ENCODE data around the gene OSBP.

Gene OSBP

DNA sequence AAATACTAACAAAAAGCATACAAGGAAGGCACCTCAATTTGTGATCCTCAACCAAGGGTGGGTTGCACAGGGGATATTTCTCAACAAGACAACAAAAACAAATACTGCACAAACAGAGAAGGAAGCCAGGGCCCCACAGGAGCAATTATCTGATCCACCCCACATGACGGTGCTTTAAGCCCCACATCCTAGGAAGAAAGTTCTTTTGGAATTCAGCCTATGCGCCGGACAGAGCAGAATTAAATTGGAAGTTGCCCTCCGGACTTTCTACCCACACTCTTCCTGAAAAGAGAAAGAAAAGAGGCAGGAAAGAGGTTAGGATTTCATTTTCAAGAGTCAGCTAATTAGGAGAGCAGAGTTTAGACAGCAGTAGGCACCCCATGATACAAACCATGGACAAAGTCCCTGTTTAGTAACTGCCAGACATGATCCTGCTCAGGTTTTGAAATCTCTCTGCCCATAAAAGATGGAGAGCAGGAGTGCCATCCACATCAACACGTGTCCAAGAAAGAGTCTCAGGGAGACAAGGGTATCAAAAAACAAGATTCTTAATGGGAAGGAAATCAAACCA, 40.6 kb downstream of the OSBP start:
- H3K27ac ChIP-seq (ENCODE audit: low read length): no peak overlapping the region
- H3K4me3 ChIP-seq (ENCODE audit: low read length): no peak overlapping the region
- peaks cover 44% of the 10 kb centered on the region for H3K36me3 ChIP-seq (replicated peaks; ENCODE audit: low read depth, low read length)
- H4K20me1 ChIP-seq (ENCODE audit: insufficient read depth, low read length): no peaks in the 10 kb centered on the region
- H2AFZ ChIP-seq (ENCODE audit: low read depth, low read length): no peak overlapping the region
- H3K4me2 ChIP-seq (ENCODE audit: low read length): no peak overlapping the region
- no peak for TF ChIP-seq CTCF (IDR thresholded peaks at IDR 0.05; ENCODE audit: low read depth, low read length)
- TF ChIP-seq EZH2phosphoT487 (IDR thresholded peaks at IDR 0.05; ENCODE audit: low read depth): no peak
- H3K9me3 ChIP-seq (ENCODE audit: insufficient read depth, low read length): no peaks in the 10 kb centered on the region
- no peaks in the 10 kb centered on the region for H3K4me1 ChIP-seq (ENCODE audit: low read length)
- H3K79me2 ChIP-seq (ENCODE audit: low read length): no peaks in the 10 kb centered on the region
- no peaks in the 10 kb centered on the region for H3K27me3 ChIP-seq (ENCODE audit: low read depth, low read length)
- no peak overlapping the region for H3K9ac ChIP-seq (ENCODE audit: low read length)

DNA sequence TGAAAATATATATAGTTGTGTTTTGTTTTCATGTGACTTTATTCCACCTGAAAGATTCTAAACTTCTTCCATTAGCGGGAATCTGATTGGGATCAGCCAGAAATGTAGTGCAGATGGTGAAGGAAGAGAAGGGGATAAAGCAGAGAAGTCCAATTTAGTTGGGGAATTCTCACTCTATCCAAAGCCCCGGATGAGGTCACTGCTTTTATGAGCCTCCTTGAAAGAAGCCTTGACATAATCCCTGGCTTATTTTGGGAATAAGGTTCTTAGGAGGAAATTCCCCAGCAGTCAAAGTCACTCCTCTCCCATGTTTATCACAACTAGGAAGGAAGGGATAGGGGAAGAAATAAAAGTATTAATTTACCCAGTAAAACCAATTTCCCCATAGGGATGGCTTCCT, 41.1 kb downstream of the OSBP start:
- TF ChIP-seq EZH2phosphoT487 (IDR thresholded peaks at IDR 0.05; ENCODE audit: low read depth): no peak
- no peak for TF ChIP-seq CTCF (IDR thresholded peaks at IDR 0.05; ENCODE audit: low read depth, low read length)
- Histone ChIP-seq H3K9ac (ENCODE audit: low read length) (no peak overlapping the region), H3K4me2 (ENCODE audit: low read length) (no peak overlapping the region), H3K79me2 (ENCODE audit: low read length) (no peaks in the 10 kb centered on the region), H3K36me3 (replicated peaks; ENCODE audit: low read depth, low read length) (peaks cover 41% of the 10 kb centered on the region), H3K4me1 (ENCODE audit: low read length) (no peaks in the 10 kb centered on the region), H3K27me3 (ENCODE audit: low read depth, low read length) (no peaks in the 10 kb centered on the region), H3K27ac (ENCODE audit: low read length) (no peak overlapping the region), H2AFZ (ENCODE audit: low read depth, low read length) (no peak overlapping the region), H4K20me1 (ENCODE audit: insufficient read depth, low read length) (no peaks in the 10 kb centered on the region), H3K4me3 (ENCODE audit: low read length) (no peak overlapping the region), H3K9me3 (ENCODE audit: insufficient read depth, low read length) (no peaks in the 10 kb centered on the region)

DNA sequence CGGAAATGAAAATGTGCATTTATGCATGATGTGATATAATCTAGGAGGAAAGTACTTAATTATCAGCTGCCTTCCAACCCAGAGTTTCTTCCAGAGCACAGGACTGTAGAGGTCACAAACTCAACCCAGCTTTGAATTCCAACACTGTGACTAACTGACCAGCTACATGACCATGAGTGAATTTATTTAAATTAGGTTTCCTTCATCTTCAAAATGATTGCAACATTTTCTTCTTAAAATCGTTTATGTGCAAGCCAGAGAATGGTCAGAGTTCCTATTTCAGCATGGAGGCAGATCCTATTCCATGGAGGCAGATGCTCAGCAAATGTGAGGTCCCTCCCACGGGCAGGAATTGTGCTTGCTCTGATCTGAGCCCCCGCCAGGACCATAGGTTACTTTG, 42.4 kb downstream of the OSBP start:
- H3K9me3 ChIP-seq (ENCODE audit: insufficient read depth, low read length): no peaks in the 10 kb centered on the region
- peaks cover 33% of the 10 kb centered on the region for H3K36me3 ChIP-seq (replicated peaks; ENCODE audit: low read depth, low read length)
- H3K27ac ChIP-seq (ENCODE audit: low read length): no peak overlapping the region
- H4K20me1 ChIP-seq (ENCODE audit: insufficient read depth, low read length): no peaks in the 10 kb centered on the region
- H3K79me2 ChIP-seq (ENCODE audit: low read length): no peaks in the 10 kb centered on the region
- no peaks in the 10 kb centered on the region for H3K4me1 ChIP-seq (ENCODE audit: low read length)
- no peak overlapping the region for H3K4me3 ChIP-seq (ENCODE audit: low read length)
- no peak overlapping the region for H2AFZ ChIP-seq (ENCODE audit: low read depth, low read length)
- no peak overlapping the region for H3K9ac ChIP-seq (ENCODE audit: low read length)
- TF ChIP-seq CTCF (IDR thresholded peaks at IDR 0.05; ENCODE audit: low read depth, low read length) (no peak), EZH2phosphoT487 (IDR thresholded peaks at IDR 0.05; ENCODE audit: low read depth) (no peak)
- H3K27me3 ChIP-seq (ENCODE audit: low read depth, low read length): no peaks in the 10 kb centered on the region
- H3K4me2 ChIP-seq (ENCODE audit: low read length): no peak overlapping the region

- Histone ChIP-seq H3K4me2 (ENCODE audit: low read length) (no peak overlapping the region), H4K20me1 (ENCODE audit: insufficient read depth, low read length) (no peaks in the 10 kb centered on the region), H3K9me3 (ENCODE audit: insufficient read depth, low read length) (no peaks in the 10 kb centered on the region), H3K27me3 (ENCODE audit: low read depth, low read length) (no peaks in the 10 kb centered on the region), H3K9ac (ENCODE audit: low read length) (no peak overlapping the region), H3K4me1 (ENCODE audit: low read length) (no peaks in the 10 kb centered on the region), H2AFZ (ENCODE audit: low read depth, low read length) (no peak overlapping the region), H3K79me2 (ENCODE audit: low read length) (no peaks in the 10 kb centered on the region), H3K27ac (ENCODE audit: low read length) (no peak overlapping the region), H3K36me3 (replicated peaks; ENCODE audit: low read depth, low read length) (peaks cover 24% of the 10 kb centered on the region), H3K4me3 (ENCODE audit: low read length) (no peak overlapping the region)
- TF ChIP-seq EZH2phosphoT487 (IDR thresholded peaks at IDR 0.05; ENCODE audit: low read depth): no peak
- no peak for TF ChIP-seq CTCF (IDR thresholded peaks at IDR 0.05; ENCODE audit: low read depth, low read length)
Measured at GRCh38 chr11:59572091-59572490, 43.5 kb downstream of the OSBP start.

Data from OCI-LY3 (cell line).